ENCODE measurements around the gene IL4I1. TPM values are rescaled to one million over a fixed set of nuclear protein-coding genes. Genes with fewer than 3 reads are reported as not detected.
A peak's percentile ranks its signal among the peaks of the same experiment; 100 is the strongest.

Gene IL4I1
- total RNA-seq, 5 donors from 2014 or later (not counting 1 experiment from before 2014, with no cell fraction given): 2.0 to 12.4 (median 4.0) TPM

GRCh38 chr19:49904136-49904535 lies 7.4 kb upstream of the IL4I1 start:
- H3K27ac ChIP-seq (ENCODE audit: low read length): no peak overlapping the region
- CTCF ChIA-PET: no interaction called here

GRCh38 chr19:49895566-49896297 lies 955 bp downstream of the IL4I1 start:
- Histone ChIP-seq H3K27me3 (replicated peaks in 1 of 2; ENCODE audit: control insufficient read depth in 2 of 2, extremely low read depth in 1 of 2, insufficient read depth in 2 of 2, low read length in 1 of 2) (peaks cover 0 to 3% of the 10 kb centered on the region in 2 experiments), H3K36me3 (ENCODE audit: control insufficient read depth in 2 of 2, extremely low read depth in 1 of 2, insufficient read depth in 1 of 2, low read length in 1 of 2) (no peaks in the 10 kb centered on the region), H3K4me1 (ENCODE audit: control insufficient read depth in 1 of 2, extremely low read depth in 1 of 2, insufficient read depth in 2 of 2, low read length in 2 of 2) (peaks cover 11 to 43% of the 10 kb centered on the region in 2 experiments), H3K27ac (ENCODE audit: low read length) (peak overlapping the region; percentile 100), H3K4me3 (ENCODE audit: control insufficient read depth in 1 of 2, extremely low read depth in 1 of 2, low read length in 1 of 2) (peak overlapping the region in 1 of 2 donors; percentile 3), H3K9me3 (no peaks in the 10 kb centered on the region)
- ChIA-PET POLR2A (interaction anchor here (0.6 kb wide), 2 partner anchors 37 to 44 kb away, joined by 3 read pairs; no protein-coding TSS in a partner anchor), CTCF (no interaction called here)
- Mint-ChIP-seq H3K4me1 (peaks cover 26 to 42% (median 28%) of the 10 kb centered on the region in 3 donors), H3K9me3 (no peaks in the 10 kb centered on the region), H3K4me3 (peak overlapping the region in 2 of 3 donors; percentile 17 to 72), H3K36me3 (no peaks in the 10 kb centered on the region), H3K27me3 (no peaks in the 10 kb centered on the region), H3K27ac (peak overlapping the region; percentile 93 to 96)
- no peak for DNase-seq
- no peak for ATAC-seq (replicated peaks in 1 of 4)
- 75% methylated on average over 11 of the region's 17 CpGs for WGBS (ENCODE audit: insufficient coverage)

More at GRCh38 chr19:49904136-49904535, 7.4 kb upstream of the IL4I1 start:
- Mint-ChIP-seq H3K27me3 (no peaks in the 10 kb centered on the region), H3K4me3 (no peak overlapping the region), H3K36me3 (peaks cover 8% of the 10 kb centered on the region), H3K9me3 (no peaks in the 10 kb centered on the region), H3K4me1 (peaks cover 0 to 10% (median 4%) of the 10 kb centered on the region in 3 donors), H3K27ac (no peak overlapping the region)
- peaks cover 0 to 3% of the 10 kb centered on the region in 2 experiments for H3K4me1 ChIP-seq (ENCODE audit: control insufficient read depth in 1 of 2, extremely low read depth in 1 of 2, insufficient read depth in 2 of 2, low read length in 2 of 2)
- H3K36me3 ChIP-seq (ENCODE audit: control insufficient read depth in 2 of 2, extremely low read depth in 1 of 2, insufficient read depth in 1 of 2, low read length in 1 of 2): peaks cover 16 to 29% of the 10 kb centered on the region in 2 donors
- POLR2A ChIA-PET: no interaction called here
- ATAC-seq (replicated peaks in 1 of 4): no peak
- no peaks in the 10 kb centered on the region for H3K27me3 ChIP-seq (replicated peaks in 1 of 2; ENCODE audit: control insufficient read depth in 2 of 2, extremely low read depth in 1 of 2, insufficient read depth in 2 of 2, low read length in 1 of 2)
- WGBS (ENCODE audit: insufficient coverage): 18% methylated on average over 3 of the region's 6 CpGs
- DNase-seq: no peak
- H3K9me3 ChIP-seq: no peaks in the 10 kb centered on the region
- no peak overlapping the region for H3K4me3 ChIP-seq (ENCODE audit: control insufficient read depth in 1 of 2, extremely low read depth in 1 of 2, low read length in 1 of 2)

- no peaks in the 10 kb centered on the region for H3K27me3 Mint-ChIP-seq
- H3K4me1 ChIP-seq (ENCODE audit: control insufficient read depth in 1 of 2, extremely low read depth in 1 of 2, insufficient read depth in 2 of 2, low read length in 2 of 2): peaks cover 11 to 50% of the 10 kb centered on the region in 2 experiments
- peak overlapping the region; percentile 81 to 93 for H3K27ac Mint-ChIP-seq
- H3K9me3 Mint-ChIP-seq: no peaks in the 10 kb centered on the region
- ChIA-PET POLR2A (interaction anchor here (0.6 kb wide), 2 partner anchors 37 to 43 kb away, joined by 3 read pairs; no protein-coding TSS in a partner anchor), CTCF (interaction anchor here in 1 of 2 donors (0.7 kb wide), 1 partner anchor 44 kb away, joined by 12 read pairs; no protein-coding TSS in a partner anchor)
- 89% methylated on average over 9 of the region's 17 CpGs for whole genome bisulfite sequencing (ENCODE audit: insufficient coverage)
- H3K27ac ChIP-seq (ENCODE audit: low read length): peak overlapping the region; percentile 100
- H3K36me3 Mint-ChIP-seq: no peaks in the 10 kb centered on the region
- H3K27me3 ChIP-seq (replicated peaks in 1 of 2; ENCODE audit: control insufficient read depth in 2 of 2, extremely low read depth in 1 of 2, insufficient read depth in 2 of 2, low read length in 1 of 2): peaks cover 0 to 3% of the 10 kb centered on the region in 2 experiments
- H3K4me1 Mint-ChIP-seq: peaks cover 28 to 46% (median 30%) of the 10 kb centered on the region in 3 donors
- peak overlapping the region in 1 of 2 donors; percentile 3 for H3K4me3 ChIP-seq (ENCODE audit: control insufficient read depth in 1 of 2, extremely low read depth in 1 of 2, low read length in 1 of 2)
- H3K9me3 ChIP-seq: no peaks in the 10 kb centered on the region
- H3K36me3 ChIP-seq (ENCODE audit: control insufficient read depth in 2 of 2, extremely low read depth in 1 of 2, insufficient read depth in 1 of 2, low read length in 1 of 2): no peaks in the 10 kb centered on the region
- H3K4me3 Mint-ChIP-seq: peak overlapping the region in 2 of 3 donors; percentile 17 to 72
- DNase-seq: peak in 5 of 35 experiments; percentile 20 to 49 (median 27)
- ATAC-seq (replicated peaks in 1 of 4): no peak
Measured at GRCh38 chr19:49894879-49895565, 1.7 kb downstream of the IL4I1 start.

- 92% methylated on average over 16 of the region's 18 CpGs for WGBS (ENCODE audit: insufficient coverage)
Measured at GRCh38 chr19:49894011-49894664, 2.5 kb downstream of the IL4I1 start.

GRCh38 chr19:49892716-49893115 lies 4.0 kb downstream of the IL4I1 start:
- Mint-ChIP-seq H3K27ac (peak overlapping the region; percentile 16 to 62), H3K4me1 (peaks cover 24 to 45% (median 29%) of the 10 kb centered on the region in 3 donors), H3K36me3 (no peaks in the 10 kb centered on the region), H3K4me3 (peak overlapping the region in 1 of 3 donors; percentile 76), H3K27me3 (no peaks in the 10 kb centered on the region), H3K9me3 (no peaks in the 10 kb centered on the region)
- Histone ChIP-seq H3K4me1 (ENCODE audit: control insufficient read depth in 1 of 2, extremely low read depth in 1 of 2, insufficient read depth in 2 of 2, low read length in 2 of 2) (peaks cover 8 to 48% of the 10 kb centered on the region in 2 experiments), H3K27ac (ENCODE audit: low read length) (no peak overlapping the region), H3K9me3 (no peaks in the 10 kb centered on the region), H3K4me3 (ENCODE audit: control insufficient read depth in 1 of 2, extremely low read depth in 1 of 2, low read length in 1 of 2) (no peak overlapping the region), H3K36me3 (ENCODE audit: control insufficient read depth in 2 of 2, extremely low read depth in 1 of 2, insufficient read depth in 1 of 2, low read length in 1 of 2) (no peaks in the 10 kb centered on the region), H3K27me3 (replicated peaks in 1 of 2; ENCODE audit: control insufficient read depth in 2 of 2, extremely low read depth in 1 of 2, insufficient read depth in 2 of 2, low read length in 1 of 2) (peaks cover 0 to 3% of the 10 kb centered on the region in 2 experiments)
- DNase-seq (no peak), ATAC-seq (replicated peaks in 1 of 4) (no peak)
- POLR2A ChIA-PET: interaction anchor here in 1 of 2 donors (1.2 kb wide), 1 partner anchor 93 kb away, joined by 5 read pairs; no protein-coding TSS in a partner anchor
- no CpG with 5 or more reads among the region's 1 CpG for WGBS (ENCODE audit: insufficient coverage)
- CTCF ChIA-PET: no interaction called here

More at GRCh38 chr19:49894011-49894664, 2.5 kb downstream of the IL4I1 start:
- H3K27me3 ChIP-seq (replicated peaks in 1 of 2; ENCODE audit: control insufficient read depth in 2 of 2, extremely low read depth in 1 of 2, insufficient read depth in 2 of 2, low read length in 1 of 2): peaks cover 0 to 3% of the 10 kb centered on the region in 2 experiments
- DNase-seq: no peak
- CTCF ChIA-PET: interaction anchor here in 1 of 2 donors (0.7 kb wide), 1 partner anchor 45 kb away, joined by 12 read pairs; no protein-coding TSS in a partner anchor
- H3K36me3 ChIP-seq (ENCODE audit: control insufficient read depth in 2 of 2, extremely low read depth in 1 of 2, insufficient read depth in 1 of 2, low read length in 1 of 2): no peaks in the 10 kb centered on the region
- H3K9me3 ChIP-seq: no peaks in the 10 kb centered on the region
- Mint-ChIP-seq H3K4me3 (peak overlapping the region in 1 of 3 donors; percentile 17), H3K27me3 (no peaks in the 10 kb centered on the region), H3K9me3 (no peaks in the 10 kb centered on the region), H3K4me1 (peaks cover 28 to 51% (median 33%) of the 10 kb centered on the region in 3 donors), H3K27ac (no peak overlapping the region), H3K36me3 (no peaks in the 10 kb centered on the region)
- H3K4me1 ChIP-seq (ENCODE audit: control insufficient read depth in 1 of 2, extremely low read depth in 1 of 2, insufficient read depth in 2 of 2, low read length in 2 of 2): peaks cover 11 to 56% of the 10 kb centered on the region in 2 experiments
- POLR2A ChIA-PET: interaction anchor here (0.7 to 1.2 kb wide), 2 partner anchors 19 to 91 kb away, joined by 5 to 9 read pairs; no protein-coding TSS in a partner anchor
- H3K27ac ChIP-seq (ENCODE audit: low read length): peak overlapping the region; percentile 100
- no peak for ATAC-seq (replicated peaks in 1 of 4)
- no peak overlapping the region for H3K4me3 ChIP-seq (ENCODE audit: control insufficient read depth in 1 of 2, extremely low read depth in 1 of 2, low read length in 1 of 2)

All from T-cell (primary cell).